Measurements from ENCODE around the gene ZNF827. TPM values are rescaled to one million over a fixed set of nuclear protein-coding genes. Genes with fewer than 3 reads are reported as not detected.

The ZNF827 gene
- total RNA-seq, 4 donors from 2014 or later = 2.6 to 17.9 (median 3.7) TPM

GRCh38 chr4:145808021-145808650 lies 130.5 kb downstream of the ZNF827 start:
- DNase-seq (ENCODE audit: low spot score in 2 of 2) = peak in 1 of 2 donors; percentile 21
- intact Hi-C loops (cut with DNase I; ENCODE audit: low total_unique reads) = no loop called here
- TF ChIP-seq, protein P1, sequence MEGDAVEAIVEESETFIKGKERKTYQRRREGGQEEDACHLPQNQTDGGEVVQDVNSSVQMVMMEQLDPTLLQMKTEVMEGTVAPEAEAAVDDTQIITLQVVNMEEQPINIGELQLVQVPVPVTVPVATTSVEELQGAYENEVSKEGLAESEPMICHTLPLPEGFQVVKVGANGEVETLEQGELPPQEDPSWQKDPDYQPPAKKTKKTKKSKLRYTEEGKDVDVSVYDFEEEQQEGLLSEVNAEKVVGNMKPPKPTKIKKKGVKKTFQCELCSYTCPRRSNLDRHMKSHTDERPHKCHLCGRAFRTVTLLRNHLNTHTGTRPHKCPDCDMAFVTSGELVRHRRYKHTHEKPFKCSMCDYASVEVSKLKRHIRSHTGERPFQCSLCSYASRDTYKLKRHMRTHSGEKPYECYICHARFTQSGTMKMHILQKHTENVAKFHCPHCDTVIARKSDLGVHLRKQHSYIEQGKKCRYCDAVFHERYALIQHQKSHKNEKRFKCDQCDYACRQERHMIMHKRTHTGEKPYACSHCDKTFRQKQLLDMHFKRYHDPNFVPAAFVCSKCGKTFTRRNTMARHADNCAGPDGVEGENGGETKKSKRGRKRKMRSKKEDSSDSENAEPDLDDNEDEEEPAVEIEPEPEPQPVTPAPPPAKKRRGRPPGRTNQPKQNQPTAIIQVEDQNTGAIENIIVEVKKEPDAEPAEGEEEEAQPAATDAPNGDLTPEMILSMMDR (IDR thresholded peaks at IDR 0.05) = no peak
- TF ChIP-seq POLR2A (IDR thresholded peaks at IDR 0.05) = no peak
- no peak overlapping the region for H3K4me3 ChIP-seq (ENCODE audit: low read depth, poor library complexity, severe bottlenecking)
- WGBS, 2 donors = 9 to 13% methylated on average over 3 of the region's 3 CpGs

- no peak for DNase-seq (ENCODE audit: low spot score in 2 of 2)
- H3K4me3 ChIP-seq (ENCODE audit: low read depth, poor library complexity, severe bottlenecking) = no peak overlapping the region
- WGBS, 2 donors = 70 to 85% methylated on average over 5 of the region's 5 CpGs
- intact Hi-C loops (cut with DNase I; ENCODE audit: low total_unique reads) = no loop called here
- TF ChIP-seq, protein P1 (IDR thresholded peaks at IDR 0.05) = no peak
- no peak for TF ChIP-seq POLR2A (IDR thresholded peaks at IDR 0.05)
Measured at GRCh38 chr4:145805490-145805889, 133.1 kb downstream of the ZNF827 start.

- intact Hi-C loops (cut with DNase I; ENCODE audit: low total_unique reads) = no loop called here
- no peak for TF ChIP-seq POLR2A (IDR thresholded peaks at IDR 0.05)
- TF ChIP-seq, protein P1 (IDR thresholded peaks at IDR 0.05) = no peak
- WGBS, 2 donors = 27 to 28% methylated on average over 2 of the region's 2 CpGs
- H3K4me3 ChIP-seq (ENCODE audit: low read depth, poor library complexity, severe bottlenecking) = no peak overlapping the region
- peak in 1 of 2 donors; percentile 38 for DNase-seq (ENCODE audit: low spot score in 2 of 2)
Measured at GRCh38 chr4:145804116-145804515, 134.5 kb downstream of the ZNF827 start.

DNA sequence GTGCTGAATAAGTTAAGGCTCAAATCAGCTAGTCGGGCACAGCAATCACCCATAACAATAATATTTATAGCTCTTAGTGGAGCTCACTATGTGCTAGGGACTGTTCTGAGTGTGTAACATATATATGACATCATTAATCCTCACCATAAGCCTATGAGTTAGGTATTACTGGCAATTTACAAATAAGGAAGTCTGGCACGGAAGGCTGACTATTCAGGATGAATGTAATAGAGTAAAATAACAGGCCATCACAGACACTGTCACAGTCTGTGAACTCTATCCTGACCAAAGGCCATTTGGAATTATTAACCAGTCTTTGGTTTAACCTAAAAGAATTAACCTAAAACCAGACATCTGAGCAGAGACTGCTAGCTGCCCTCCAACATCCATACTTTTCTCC lies 139.4 kb downstream of the ZNF827 start:
- no peak overlapping the region for H3K4me3 ChIP-seq (ENCODE audit: low read depth, poor library complexity, severe bottlenecking)
- intact Hi-C loops (cut with DNase I; ENCODE audit: low total_unique reads) = no loop called here
- 70 to 83% methylated on average over 2 of the region's 2 CpGs for WGBS, 2 donors
- TF ChIP-seq, protein P1 (IDR thresholded peaks at IDR 0.05) = no peak
- TF ChIP-seq POLR2A (IDR thresholded peaks at IDR 0.05) = no peak
- no peak for DNase-seq (ENCODE audit: low spot score in 2 of 2)

GRCh38 chr4:145797278-145797677 lies 141.3 kb downstream of the ZNF827 start:
- H3K4me3 ChIP-seq (ENCODE audit: low read depth, poor library complexity, severe bottlenecking) = no peak overlapping the region
- intact Hi-C loops (cut with DNase I; ENCODE audit: low total_unique reads) = no loop called here
- no peak for TF ChIP-seq POLR2A (IDR thresholded peaks at IDR 0.05)
- TF ChIP-seq, protein P1 (IDR thresholded peaks at IDR 0.05) = no peak
- DNase-seq (ENCODE audit: low spot score in 2 of 2) = no peak

DNA sequence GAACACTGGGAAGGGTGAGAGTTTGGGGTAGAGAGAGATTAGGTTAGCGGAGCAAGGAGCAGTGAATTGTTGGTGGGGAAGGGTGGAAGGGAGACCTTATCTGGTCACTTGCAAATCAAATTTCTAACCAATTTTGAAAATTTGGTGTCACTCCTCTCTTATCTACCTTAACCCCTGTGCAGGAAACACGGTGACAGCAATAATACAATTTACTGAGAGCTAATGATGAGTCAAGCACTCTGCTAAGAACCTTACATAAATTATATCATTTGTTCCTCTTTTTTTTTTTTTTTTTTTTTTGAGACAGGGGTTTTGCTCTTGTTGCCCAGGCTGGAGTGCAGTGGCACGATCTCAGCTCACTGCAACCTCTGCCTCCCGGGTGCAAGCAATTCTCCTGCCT lies 142.3 kb downstream of the ZNF827 start:
- no peak for DNase-seq (ENCODE audit: low spot score in 2 of 2)
- TF ChIP-seq POLR2A (IDR thresholded peaks at IDR 0.05) = no peak
- TF ChIP-seq, protein P1 (IDR thresholded peaks at IDR 0.05) = no peak
- no peak overlapping the region for H3K4me3 ChIP-seq (ENCODE audit: low read depth, poor library complexity, severe bottlenecking)
- 83 to 84% methylated on average over 4 of the region's 4 CpGs for WGBS, 2 donors
- intact Hi-C loops (cut with DNase I; ENCODE audit: low total_unique reads) = no loop called here

All from lower leg skin (tissue), 4 donors.